Upper lobe of left lung (tissue), 6 donors: ENCODE results near the gene AGTPBP1. TPM values are rescaled to one million over a fixed set of nuclear protein-coding genes. Genes with fewer than 3 reads are reported as not detected.

Experiments
- ATAC-seq, 2 donors: fragments of 200-7000 bp; cut with Tn5 transposase; one replicate each; pipeline ENCODE4 v1.9.1; 2022; ENCODE audit warnings: mild to moderate bottlenecking in 2 of 2, moderate library complexity in 2 of 2; ENCODE audit not compliant: low FRiP score in 2 of 2
- DNase-seq, 2 donors: peaks; one replicate each; pipeline ENCODE4 v3.0.0-alpha.2; 2019 to 2020
- H3K27ac ChIP-seq, 4 donors: fragments of 200-600 bp; sonication (generic); one replicate each; pipeline ENCODE4 v1.5.1; 2016 to 2019
- H3K27me3 ChIP-seq, 4 donors: fragments of 200-600 bp; sonication (generic); one replicate each; pipeline ENCODE4 v1.5.1; 2017 to 2019
- H3K36me3 ChIP-seq, 4 donors: fragments of 200-600 bp; sonication (generic); one replicate each; pipeline ENCODE4 v1.5.1; 2016 to 2019
- H3K4me1 ChIP-seq, 4 donors: fragments of 200-600 bp; sonication (generic); one replicate each; pipeline ENCODE4 v1.5.1; 2018 to 2019
- H3K4me3 ChIP-seq, 4 donors: fragments of 200-600 bp; sonication (generic); one replicate each; pipeline ENCODE4 v1.5.1; 2017 to 2019; ENCODE audit warnings: mild to moderate bottlenecking in 2 of 4, moderate library complexity in 1 of 4
- H3K9me3 ChIP-seq, 4 donors: fragments of 200-600 bp; sonication (generic); one replicate each; pipeline ENCODE4 v1.5.1; 2018 to 2019
- CTCF ChIP-seq, 6 experiments: fragments of 450-650 bp in 4 of 6; fragments of 200-600 bp in 2 of 6; sonication (generic) in 2 of 6; IDR thresholded peaks; one replicate each; pipeline ENCODE4 v1.5.1; 2016 to 2019; ENCODE audit warnings: antibody characterized with exemption in 6 of 6
- EP300 ChIP-seq, 4 donors: sonication (generic); formaldehyde crosslinking; IDR thresholded peaks; one replicate each; pipeline ENCODE4 v1.5.1; 2017; ENCODE audit warnings: antibody characterized with exemption in 4 of 4, control low read depth in 2 of 4
- POLR2A ChIP-seq, 4 donors: fragments of 450-650 bp; IDR thresholded peaks; one replicate each; pipeline ENCODE4 v1.5.1; 2016 to 2017; ENCODE audit warnings: antibody characterized with exemption in 4 of 4, mild to moderate bottlenecking in 2 of 4
- POLR2AphosphoS5 ChIP-seq, 2 donors: sonication (generic); formaldehyde crosslinking; IDR thresholded peaks; one replicate each; pipeline ENCODE4 v1.5.1; 2017; ENCODE audit warnings: antibody characterized with exemption in 2 of 2
- WGBS, 2 donors: methylation state at CpG; one replicate each; pipeline ENCODE4 v1.1.5; 2017 to 2018; 5-methylcytosine and 5-hydroxymethylcytosine counted together
- total RNA-seq, 6 donors: library from RNA; depleted of rRNA in 4 of 6; stranded (reverse); fragments of >200 nt in 4 of 6; gene quantifications; one replicate each; pipeline versions ENCODE4 v1.1.0 to v1.2.1, GENCODE V29; 2016 to 2021
- donor health status: DM: no; HTN: no; CAD: no; lungs with moderate emphysema.
- donor health status: DM: no; HTN: yes; CAD: no; lungs with severe emphysema.

Gene AGTPBP1
- total RNA-seq, 6 donors from 2014 or later, result 27.3 to 65.2 (median 40.4) TPM

GRCh38 chr9:85688361-85688760, 53.4 kb downstream of the AGTPBP1 start:
- Histone ChIP-seq H3K4me1 (no peaks in the 10 kb centered on the region), H3K27ac (no peak overlapping the region), H3K36me3 (peaks cover 0 to 13% (median 0%) of the 10 kb centered on the region in 4 donors), H3K27me3 (no peaks in the 10 kb centered on the region), H3K4me3 (no peak overlapping the region), H3K9me3 (no peaks in the 10 kb centered on the region)
- ATAC-seq (no peak), DNase-seq (no peak)
- WGBS, 2 donors, result 87 to 91% methylated on average over 2 of the region's 2 CpGs
- no peak for TF ChIP-seq EP300 (IDR thresholded peaks at IDR 0.05)
- no peak for TF ChIP-seq CTCF (IDR thresholded peaks at IDR 0.05)
- no peak for TF ChIP-seq POLR2A (IDR thresholded peaks at IDR 0.05)
- TF ChIP-seq POLR2AphosphoS5 (IDR thresholded peaks at IDR 0.05), result no peak

GRCh38 chr9:85685081-85685480, 56.7 kb downstream of the AGTPBP1 start:
- ATAC-seq (no peak), DNase-seq (no peak)
- Histone ChIP-seq H3K27me3 (no peaks in the 10 kb centered on the region), H3K27ac (no peak overlapping the region), H3K9me3 (no peaks in the 10 kb centered on the region), H3K4me1 (no peaks in the 10 kb centered on the region), H3K36me3 (peaks cover 0 to 5% (median 0%) of the 10 kb centered on the region in 4 donors), H3K4me3 (no peak overlapping the region)
- no peak for TF ChIP-seq POLR2AphosphoS5 (IDR thresholded peaks at IDR 0.05)
- TF ChIP-seq EP300 (IDR thresholded peaks at IDR 0.05), result no peak

GRCh38 chr9:85676790-85677189, 65.0 kb downstream of the AGTPBP1 start:
- no peak for ATAC-seq
- Histone ChIP-seq H3K27ac (no peak overlapping the region), H3K9me3 (no peaks in the 10 kb centered on the region), H3K4me3 (no peak overlapping the region), H3K36me3 (peaks cover under 1 to 29% (median 3%) of the 10 kb centered on the region in 4 donors), H3K27me3 (no peaks in the 10 kb centered on the region), H3K4me1 (no peaks in the 10 kb centered on the region)
- no peak for DNase-seq
- 93 to 95% methylated on average over 2 of the region's 2 CpGs for WGBS, 2 donors
- no peak for TF ChIP-seq CTCF (IDR thresholded peaks at IDR 0.05)
- TF ChIP-seq EP300 (IDR thresholded peaks at IDR 0.05), result no peak
- no peak for TF ChIP-seq POLR2AphosphoS5 (IDR thresholded peaks at IDR 0.05)
- no peak for TF ChIP-seq POLR2A (IDR thresholded peaks at IDR 0.05)

- H3K27me3 ChIP-seq, result no peaks in the 10 kb centered on the region
- no peaks in the 10 kb centered on the region for H3K9me3 ChIP-seq
- no peaks in the 10 kb centered on the region for H3K4me1 ChIP-seq
- TF ChIP-seq POLR2AphosphoS5 (IDR thresholded peaks at IDR 0.05) (no peak), EP300 (IDR thresholded peaks at IDR 0.05) (no peak), CTCF (IDR thresholded peaks at IDR 0.05) (no peak), POLR2A (IDR thresholded peaks at IDR 0.05) (no peak)
- 89 to 94% methylated on average over 1 of the region's 1 CpG for WGBS, 2 donors
- no peak overlapping the region for H3K4me3 ChIP-seq
- no peak overlapping the region for H3K27ac ChIP-seq
- no peak for DNase-seq
- peaks cover 0 to 27% (median 3%) of the 10 kb centered on the region in 4 donors for H3K36me3 ChIP-seq
- no peak for ATAC-seq
Measured at GRCh38 chr9:85667374-85667773, 74.4 kb downstream of the AGTPBP1 start.

- WGBS, 2 donors, result 87 to 88% methylated on average over 2 of the region's 2 CpGs
- Histone ChIP-seq H3K4me3 (no peak overlapping the region), H3K36me3 (peaks cover 0 to 19% (median 0%) of the 10 kb centered on the region in 4 donors), H3K27ac (no peak overlapping the region), H3K27me3 (no peaks in the 10 kb centered on the region), H3K4me1 (no peaks in the 10 kb centered on the region), H3K9me3 (no peaks in the 10 kb centered on the region)
- DNase-seq, result no peak
- no peak for TF ChIP-seq CTCF (IDR thresholded peaks at IDR 0.05)
- no peak for TF ChIP-seq POLR2A (IDR thresholded peaks at IDR 0.05)
- TF ChIP-seq POLR2AphosphoS5 (IDR thresholded peaks at IDR 0.05), result no peak
- no peak for TF ChIP-seq EP300 (IDR thresholded peaks at IDR 0.05)
- ATAC-seq, result no peak
Measured at GRCh38 chr9:85666086-85666485, 75.7 kb downstream of the AGTPBP1 start.
